Endothelial cell of hepatic sinusoid (primary cell): ENCODE measurements around the gene SSBP4.
"Not testable (repeated sequence)": the region's sequence is repeated elsewhere in the genome, so short reads cannot be mapped to it uniquely, and the experiment has no call there.

Experiments used
- in situ Hi-C: cut with HindIII; loops from 2 replicates; pipeline ENCODE4 v1.10.0; 2017; ENCODE audit warnings: low sequenced_read_pairs

SSBP4 gene

GRCh38 chr19:18392926-18393325 lies 26.3 kb upstream of the SSBP4 start:
- in situ Hi-C loops, result loop anchor here (10.0 kb wide), 2 partner anchors 128 to 198 kb away; partner anchors contain the start of gene MPV17L2

GRCh38 chr19:18393836-18394235 lies 25.4 kb upstream of the SSBP4 start:
- in situ Hi-C loops, result loop anchor here (10.0 kb wide), 2 partner anchors 129 to 199 kb away; partner anchors contain the start of gene MPV17L2

- in situ Hi-C loops, result loop anchor here (10.0 kb wide), 2 partner anchors 132 to 202 kb away; partner anchors contain the start of gene MPV17L2
Measured at GRCh38 chr19:18396471-18397241, 22.5 kb upstream of the SSBP4 start.

- in situ Hi-C loops, result loop anchor here (10.0 kb wide), 2 partner anchors 133 to 203 kb away; partner anchors contain the start of gene MPV17L2
Measured at GRCh38 chr19:18397242-18398202, 21.7 kb upstream of the SSBP4 start, which contains the start of gene LRRC25. LRRC25 (minus strand) TSS chr19:18397622; CDS start chr19:18396963, 659 bp downstream.

- in situ Hi-C loops, result loop anchor here (10.0 kb wide), 2 partner anchors 134 to 204 kb away; partner anchors contain the start of gene MPV17L2
Measured at GRCh38 chr19:18399008-18399407, 20.2 kb upstream of the SSBP4 start.

GRCh38 chr19:18401580-18402112 lies 17.6 kb upstream of the SSBP4 start:
- in situ Hi-C loops, result no loop called here

- in situ Hi-C loops, result not testable (repeated sequence)
Measured at GRCh38 chr19:18402455-18403248, 16.5 kb upstream of the SSBP4 start.

- in situ Hi-C loops, result not testable (repeated sequence)
Measured at GRCh38 chr19:18405754-18406153, 13.4 kb upstream of the SSBP4 start.

- in situ Hi-C loops, result no loop called here
Measured at GRCh38 chr19:18406749-18407148, 12.4 kb upstream of the SSBP4 start.

GRCh38 chr19:18408053-18408476 lies 11.1 kb upstream of the SSBP4 start:
- in situ Hi-C loops, result no loop called here

- in situ Hi-C loops, result no loop called here
Measured at GRCh38 chr19:18412610-18413239, 6.5 kb upstream of the SSBP4 start.

GRCh38 chr19:18414504-18415177 lies 4.6 kb upstream of the SSBP4 start:
- in situ Hi-C loops, result no loop called here

GRCh38 chr19:18415178-18415867 lies 3.9 kb upstream of the SSBP4 start:
- in situ Hi-C loops, result no loop called here

GRCh38 chr19:18416778-18417249 lies 2.4 kb upstream of the SSBP4 start:
- in situ Hi-C loops, result no loop called here

- in situ Hi-C loops, result no loop called here
Measured at GRCh38 chr19:18417250-18418028, 1.8 kb upstream of the SSBP4 start.

- in situ Hi-C loops, result no loop called here
Measured at GRCh38 chr19:18418029-18418482, 1.1 kb upstream of the SSBP4 start.

GRCh38 chr19:18418483-18419194 lies 559 bp upstream of the SSBP4 start:
- in situ Hi-C loops, result no loop called here
